Spleen (tissue), 11 donors: ENCODE results near the gene WDR81. TPM values are rescaled to one million over a fixed set of nuclear protein-coding genes. Genes with fewer than 3 reads are reported as not detected.
"Not testable (repeated sequence)": the region's sequence is repeated elsewhere in the genome, so short reads cannot be mapped to it uniquely, and the experiment has no call there.

Experiments used
- DNase-seq: peaks from one replicate; pipeline ENCODE4 v3.0.0-alpha.2; 2020
- H3K27ac ChIP-seq, 8 donors: fragments of 200-600 bp; sonication (generic) in 7 of 8; 1 replicate in 4 of 8; 2 replicates in 4 of 8; pipeline versions ENCODE4 v1.5.0 to v1.8.0; 2016 to 2021; ENCODE audit warnings: inconsistent platforms in 4 of 8, mild to moderate bottlenecking in 4 of 8, moderate library complexity in 1 of 8
- H3K27me3 ChIP-seq, 7 donors: fragments of 200-600 bp; sonication (generic) in 6 of 7; replicated peaks in 1 of 7; 1 replicate in 4 of 7; 2 replicates in 3 of 7; pipeline versions ENCODE4 v1.5.0 to v1.8.0; 2016 to 2021; ENCODE audit warnings: inconsistent platforms in 3 of 7, mild to moderate bottlenecking in 1 of 7
- H3K36me3 ChIP-seq, 6 donors: fragments of 200-600 bp; sonication (generic) in 5 of 6; 1 replicate in 4 of 6; 2 replicates in 2 of 6; pipeline versions ENCODE4 v1.5.0 to v1.8.0; 2016 to 2021; ENCODE audit warnings: inconsistent platforms in 2 of 6
- H3K4me1 ChIP-seq, 6 donors: fragments of 200-600 bp; sonication (generic) in 5 of 6; 1 replicate in 3 of 6; 2 replicates in 3 of 6; pipeline versions ENCODE4 v1.5.0 to v1.8.0; 2016 to 2021; ENCODE audit warnings: inconsistent platforms in 3 of 6
- H3K4me3 ChIP-seq, 8 donors: fragments of 200-600 bp; sonication (generic) in 7 of 8; 1 replicate in 4 of 8; 2 replicates in 4 of 8; pipeline versions ENCODE4 v1.5.0 to v1.8.0; 2016 to 2021; ENCODE audit warnings: inconsistent platforms in 4 of 8, mild to moderate bottlenecking in 4 of 8, moderate library complexity in 2 of 8
- H3K9me3 ChIP-seq, 8 donors: fragments of 200-600 bp; sonication (generic) in 7 of 8; 1 replicate in 4 of 8; 2 replicates in 4 of 8; pipeline versions ENCODE4 v1.5.0 to v1.8.0; 2016 to 2021; ENCODE audit warnings: inconsistent platforms in 4 of 8
- POLR2A ChIP-seq, 3 donors: fragments of 450-650 bp; IDR thresholded peaks; one replicate each; pipeline ENCODE4 v1.5.1; 2017; ENCODE audit warnings: antibody characterized with exemption in 3 of 3, mild to moderate bottlenecking in 1 of 3
- POLR2AphosphoS5 ChIP-seq, 3 donors: sonication (generic); formaldehyde crosslinking; IDR thresholded peaks; one replicate each; pipeline ENCODE4 v1.5.1; 2017; ENCODE audit warnings: antibody characterized with exemption in 3 of 3
- WGBS, 5 donors: extraction: QIAGEN DNeasy Blood & Tissue Kit in 3 of 5; methylation state at CpG; one replicate each; pipeline versions ENCODE4 v1.1.5 to v1.1.7; 2013 to 2018; 5-methylcytosine and 5-hydroxymethylcytosine counted together
- intact Hi-C: fragments of 100-400 bp; cut with DNase I; formaldehyde crosslinking; loops from one replicate; pipeline ENCODE4 v1.15.0; 2023; ENCODE audit warnings: low total_unique reads
- polyA plus RNA-seq, 3 donors: library from polyadenylated mRNA; stranded (reverse); fragments of 200-250 nt; gene quantifications; one replicate each; pipeline ENCODE4 v1.2.1, GENCODE V29; 2013
- total RNA-seq, 7 donors: library from RNA; depleted of rRNA in 3 of 7; stranded (reverse); fragments of >200 nt in 3 of 7; fragmentation: NEBNext Ultra II Directional in 4 of 7; extraction: Animal tissue kit (Norgen Biotek cat#: 25700) in 4 of 7; gene quantifications; one replicate each; pipeline versions ENCODE4 v1.1.0 to v1.2.1, GENCODE V29; 2016 to 2021
- TF ChIP-seq, protein P1 (sequence below), 11 experiments: fragments of 200-600 bp in 7 of 11; fragments of 450-650 bp in 4 of 11; sonication (generic) in 4 of 11; IDR thresholded peaks in 8 of 11; conservative IDR thresholded peaks in 3 of 11; 1 replicate in 7 of 11; 2 replicates in 4 of 11; pipeline versions ENCODE4 v1.4.0 to v1.8.0; 2016 to 2021; ENCODE audit warnings: antibody characterized with exemption in 11 of 11, inconsistent platforms in 4 of 11, mild to moderate bottlenecking in 1 of 11
- donor health status: healthy with polysubstance abuse.
- donor health status: DM: no; HTN: no; CAD: no; lungs with moderate emphysema.
- donor health status: DM: no; HTN: no; CAD: no.
- donor health status: Bipolar disorder and iron deficiency.
- donor health status: healthy.
- donor health status: DM: no; HTN: no; CAD: no.
- donor health status: DM: yes; HTN: yes; CAD: no.

The WDR81 gene
- total and polyA plus RNA-seq, 10 donors = 16.2 to 74.7 (median 48.4) TPM

- H3K27me3 ChIP-seq, H3K9me3 ChIP-seq, DNase-seq, H3K4me3 ChIP-seq, intact Hi-C loops: not testable (repeated sequence)
- peaks cover 9 to 65% (median 28%) of the 10 kb centered on the region in 6 donors for H3K4me1 ChIP-seq
- peak in 1 of 3 donors; percentile 13 for TF ChIP-seq POLR2AphosphoS5 (IDR thresholded peaks at IDR 0.05)
- H3K27ac ChIP-seq = peak overlapping the region in 7 of 8 donors; percentile 1 to 93 (median 61)
- peaks cover 0 to 73% (median 13%) of the 10 kb centered on the region in 6 donors for H3K36me3 ChIP-seq
- 79 to 85% (median 83%) methylated on average over 12 of the region's 12 CpGs for WGBS, 5 donors
Measured at GRCh38 chr17:1773000-1773695, 48.6 kb downstream of the WDR81 start.

DNA sequence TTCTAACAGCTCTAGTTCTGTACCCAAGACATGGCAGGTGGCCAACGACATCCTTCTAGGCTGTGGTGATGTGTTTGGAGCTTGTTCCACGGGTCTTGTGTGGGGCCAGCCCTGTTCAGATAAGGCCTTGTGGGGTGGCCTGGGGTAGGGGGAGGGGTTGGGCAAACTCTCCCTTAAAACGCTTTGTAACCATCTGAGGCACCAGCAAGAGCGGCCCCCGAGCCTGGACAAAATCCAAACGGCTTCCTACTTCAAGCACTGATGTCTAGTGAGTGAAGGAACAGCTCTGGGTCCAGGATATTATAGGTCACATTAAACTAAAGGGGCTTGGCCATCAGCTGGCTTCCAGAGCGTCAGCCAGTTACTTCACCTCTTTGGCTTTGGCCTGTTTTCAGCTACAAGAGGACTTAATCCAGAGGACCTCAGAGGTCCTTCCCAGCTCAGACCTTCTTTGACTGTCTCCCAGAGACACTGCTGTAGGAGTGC is 49.2 kb downstream of the WDR81 start:
- Histone ChIP-seq H3K27ac (peak overlapping the region in 7 of 8 donors; percentile 1 to 93 (median 61)), H3K36me3 (peaks cover 0 to 79% (median 19%) of the 10 kb centered on the region in 6 donors)

GRCh38 chr17:1774390-1775176 is 50.1 kb downstream of the WDR81 start:
- peak overlapping the region in 5 of 8 donors; percentile 44 to 93 (median 72) for H3K27ac ChIP-seq
- DNase-seq = no peak
- no peaks in the 10 kb centered on the region for H3K9me3 ChIP-seq
- peaks cover 0 to 83% (median 21%) of the 10 kb centered on the region in 6 donors for H3K36me3 ChIP-seq
- WGBS, 5 donors = 92 to 96% (median 93%) methylated on average over 21 of the region's 21 CpGs
- no peak overlapping the region for H3K4me3 ChIP-seq
- no peaks in the 10 kb centered on the region for H3K27me3 ChIP-seq
- intact Hi-C loops = no loop called here
- TF ChIP-seq POLR2AphosphoS5 (IDR thresholded peaks at IDR 0.05) (no peak), POLR2A (IDR thresholded peaks at IDR 0.05) (no peak)
- TF ChIP-seq, protein P1, sequence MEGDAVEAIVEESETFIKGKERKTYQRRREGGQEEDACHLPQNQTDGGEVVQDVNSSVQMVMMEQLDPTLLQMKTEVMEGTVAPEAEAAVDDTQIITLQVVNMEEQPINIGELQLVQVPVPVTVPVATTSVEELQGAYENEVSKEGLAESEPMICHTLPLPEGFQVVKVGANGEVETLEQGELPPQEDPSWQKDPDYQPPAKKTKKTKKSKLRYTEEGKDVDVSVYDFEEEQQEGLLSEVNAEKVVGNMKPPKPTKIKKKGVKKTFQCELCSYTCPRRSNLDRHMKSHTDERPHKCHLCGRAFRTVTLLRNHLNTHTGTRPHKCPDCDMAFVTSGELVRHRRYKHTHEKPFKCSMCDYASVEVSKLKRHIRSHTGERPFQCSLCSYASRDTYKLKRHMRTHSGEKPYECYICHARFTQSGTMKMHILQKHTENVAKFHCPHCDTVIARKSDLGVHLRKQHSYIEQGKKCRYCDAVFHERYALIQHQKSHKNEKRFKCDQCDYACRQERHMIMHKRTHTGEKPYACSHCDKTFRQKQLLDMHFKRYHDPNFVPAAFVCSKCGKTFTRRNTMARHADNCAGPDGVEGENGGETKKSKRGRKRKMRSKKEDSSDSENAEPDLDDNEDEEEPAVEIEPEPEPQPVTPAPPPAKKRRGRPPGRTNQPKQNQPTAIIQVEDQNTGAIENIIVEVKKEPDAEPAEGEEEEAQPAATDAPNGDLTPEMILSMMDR (IDR thresholded peaks at IDR 0.05 in 8 of 11, conservative IDR thresholded peaks at IDR 0.05 in 3 of 11) = no peak
- peaks cover 9 to 52% (median 22%) of the 10 kb centered on the region in 6 donors for H3K4me1 ChIP-seq

More for the DNA sequence above, 49.2 kb downstream of the WDR81 start:
- TF ChIP-seq POLR2AphosphoS5 (IDR thresholded peaks at IDR 0.05) (peak in 1 of 3 donors; percentile 57), POLR2A (IDR thresholded peaks at IDR 0.05) (no peak)
- TF ChIP-seq, protein P1 (IDR thresholded peaks at IDR 0.05 in 8 of 11, conservative IDR thresholded peaks at IDR 0.05 in 3 of 11) = no peak
- Histone ChIP-seq H3K4me1 (peaks cover 9 to 60% (median 28%) of the 10 kb centered on the region in 6 donors), H3K9me3 (no peaks in the 10 kb centered on the region), H3K27me3 (no peaks in the 10 kb centered on the region), H3K4me3 (no peak overlapping the region)
- no peak for DNase-seq
- WGBS, 5 donors = 52 to 68% (median 60%) methylated on average over 7 of the region's 7 CpGs
- intact Hi-C loops = no loop called here

DNA sequence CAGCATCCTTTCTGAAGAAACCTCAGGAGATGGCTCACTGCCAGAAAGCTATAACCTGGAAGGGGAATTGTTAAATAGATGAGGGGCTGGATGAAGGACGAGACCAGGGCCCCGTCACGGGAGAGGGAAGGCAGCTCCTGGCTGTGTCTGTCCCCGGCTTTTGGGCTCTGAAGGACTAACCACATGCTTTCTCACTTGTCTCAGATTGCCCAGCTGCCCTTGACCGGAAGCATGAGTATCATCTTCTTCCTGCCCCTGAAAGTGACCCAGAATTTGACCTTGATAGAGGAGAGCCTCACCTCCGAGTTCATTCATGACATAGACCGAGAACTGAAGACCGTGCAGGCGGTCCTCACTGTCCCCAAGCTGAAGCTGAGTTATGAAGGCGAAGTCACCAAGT is 51.8 kb downstream of the WDR81 start:
- H3K36me3 ChIP-seq = peaks cover 0 to 85% (median 24%) of the 10 kb centered on the region in 6 donors
- no peak for DNase-seq
- H3K27ac ChIP-seq = peak overlapping the region in 3 of 8 donors; percentile 5 to 93 (median 30)
- no peak overlapping the region for H3K4me3 ChIP-seq
- no peaks in the 10 kb centered on the region for H3K27me3 ChIP-seq
- no peaks in the 10 kb centered on the region for H3K9me3 ChIP-seq
- 86 to 92% (median 91%) methylated on average over 10 of the region's 10 CpGs for WGBS, 5 donors
- TF ChIP-seq POLR2AphosphoS5 (IDR thresholded peaks at IDR 0.05) = no peak
- TF ChIP-seq POLR2A (IDR thresholded peaks at IDR 0.05) = no peak
- TF ChIP-seq, protein P1 (IDR thresholded peaks at IDR 0.05 in 8 of 11, conservative IDR thresholded peaks at IDR 0.05 in 3 of 11) = no peak
- intact Hi-C loops = no loop called here
- peaks cover 4 to 41% (median 6%) of the 10 kb centered on the region in 6 donors for H3K4me1 ChIP-seq
